Spleen (tissue), 11 donors: ENCODE data around the gene COTL1. TPM values are rescaled to one million over a fixed set of nuclear protein-coding genes. Genes with fewer than 3 reads are reported as not detected.

Experiments used
- DNase-seq: peaks from one replicate; pipeline ENCODE4 v3.0.0-alpha.2; 2020
- H3K27ac ChIP-seq, 8 donors: fragments of 200-600 bp; sonication (generic) in 7 of 8; 1 replicate in 4 of 8; 2 replicates in 4 of 8; pipeline versions ENCODE4 v1.5.0 to v1.8.0; 2016 to 2021; ENCODE audit warnings: inconsistent platforms in 4 of 8, mild to moderate bottlenecking in 4 of 8, moderate library complexity in 1 of 8
- H3K27me3 ChIP-seq, 7 donors: fragments of 200-600 bp; sonication (generic) in 6 of 7; replicated peaks in 1 of 7; 1 replicate in 4 of 7; 2 replicates in 3 of 7; pipeline versions ENCODE4 v1.5.0 to v1.8.0; 2016 to 2021; ENCODE audit warnings: inconsistent platforms in 3 of 7, mild to moderate bottlenecking in 1 of 7
- H3K36me3 ChIP-seq, 6 donors: fragments of 200-600 bp; sonication (generic) in 5 of 6; 1 replicate in 4 of 6; 2 replicates in 2 of 6; pipeline versions ENCODE4 v1.5.0 to v1.8.0; 2016 to 2021; ENCODE audit warnings: inconsistent platforms in 2 of 6
- H3K4me1 ChIP-seq, 6 donors: fragments of 200-600 bp; sonication (generic) in 5 of 6; 1 replicate in 3 of 6; 2 replicates in 3 of 6; pipeline versions ENCODE4 v1.5.0 to v1.8.0; 2016 to 2021; ENCODE audit warnings: inconsistent platforms in 3 of 6
- H3K4me3 ChIP-seq, 8 donors: fragments of 200-600 bp; sonication (generic) in 7 of 8; 1 replicate in 4 of 8; 2 replicates in 4 of 8; pipeline versions ENCODE4 v1.5.0 to v1.8.0; 2016 to 2021; ENCODE audit warnings: inconsistent platforms in 4 of 8, mild to moderate bottlenecking in 4 of 8, moderate library complexity in 2 of 8
- H3K9me3 ChIP-seq, 8 donors: fragments of 200-600 bp; sonication (generic) in 7 of 8; 1 replicate in 4 of 8; 2 replicates in 4 of 8; pipeline versions ENCODE4 v1.5.0 to v1.8.0; 2016 to 2021; ENCODE audit warnings: inconsistent platforms in 4 of 8
- POLR2A ChIP-seq, 3 donors: fragments of 450-650 bp; IDR thresholded peaks; one replicate each; pipeline ENCODE4 v1.5.1; 2017; ENCODE audit warnings: antibody characterized with exemption in 3 of 3, mild to moderate bottlenecking in 1 of 3
- POLR2AphosphoS5 ChIP-seq, 3 donors: sonication (generic); formaldehyde crosslinking; IDR thresholded peaks; one replicate each; pipeline ENCODE4 v1.5.1; 2017; ENCODE audit warnings: antibody characterized with exemption in 3 of 3
- WGBS, 5 donors: extraction: QIAGEN DNeasy Blood & Tissue Kit in 3 of 5; methylation state at CpG; one replicate each; pipeline versions ENCODE4 v1.1.5 to v1.1.7; 2013 to 2018; 5-methylcytosine and 5-hydroxymethylcytosine counted together
- intact Hi-C: fragments of 100-400 bp; cut with DNase I; formaldehyde crosslinking; loops from one replicate; pipeline ENCODE4 v1.15.0; 2023; ENCODE audit warnings: low total_unique reads
- polyA plus RNA-seq, 3 donors: library from polyadenylated mRNA; stranded (reverse); fragments of 200-250 nt; gene quantifications; one replicate each; pipeline ENCODE4 v1.2.1, GENCODE V29; 2013
- total RNA-seq, 7 donors: library from RNA; depleted of rRNA in 3 of 7; stranded (reverse); fragments of >200 nt in 3 of 7; fragmentation: NEBNext Ultra II Directional in 4 of 7; extraction: Animal tissue kit (Norgen Biotek cat#: 25700) in 4 of 7; gene quantifications; one replicate each; pipeline versions ENCODE4 v1.1.0 to v1.2.1, GENCODE V29; 2016 to 2021
- TF ChIP-seq, protein P1 (sequence below), 11 experiments: fragments of 200-600 bp in 7 of 11; fragments of 450-650 bp in 4 of 11; sonication (generic) in 4 of 11; IDR thresholded peaks in 8 of 11; conservative IDR thresholded peaks in 3 of 11; 1 replicate in 7 of 11; 2 replicates in 4 of 11; pipeline versions ENCODE4 v1.4.0 to v1.8.0; 2016 to 2021; ENCODE audit warnings: antibody characterized with exemption in 11 of 11, inconsistent platforms in 4 of 11, mild to moderate bottlenecking in 1 of 11
- donor health status: healthy with polysubstance abuse.
- donor health status: DM: no; HTN: no; CAD: no; lungs with moderate emphysema.
- donor health status: DM: no; HTN: no; CAD: no.
- donor health status: Bipolar disorder and iron deficiency.
- donor health status: healthy.
- donor health status: DM: no; HTN: no; CAD: no.
- donor health status: DM: yes; HTN: yes; CAD: no.

Gene COTL1
- total and polyA plus RNA-seq, 10 donors = 284 to 655 (median 397) TPM

DNA sequence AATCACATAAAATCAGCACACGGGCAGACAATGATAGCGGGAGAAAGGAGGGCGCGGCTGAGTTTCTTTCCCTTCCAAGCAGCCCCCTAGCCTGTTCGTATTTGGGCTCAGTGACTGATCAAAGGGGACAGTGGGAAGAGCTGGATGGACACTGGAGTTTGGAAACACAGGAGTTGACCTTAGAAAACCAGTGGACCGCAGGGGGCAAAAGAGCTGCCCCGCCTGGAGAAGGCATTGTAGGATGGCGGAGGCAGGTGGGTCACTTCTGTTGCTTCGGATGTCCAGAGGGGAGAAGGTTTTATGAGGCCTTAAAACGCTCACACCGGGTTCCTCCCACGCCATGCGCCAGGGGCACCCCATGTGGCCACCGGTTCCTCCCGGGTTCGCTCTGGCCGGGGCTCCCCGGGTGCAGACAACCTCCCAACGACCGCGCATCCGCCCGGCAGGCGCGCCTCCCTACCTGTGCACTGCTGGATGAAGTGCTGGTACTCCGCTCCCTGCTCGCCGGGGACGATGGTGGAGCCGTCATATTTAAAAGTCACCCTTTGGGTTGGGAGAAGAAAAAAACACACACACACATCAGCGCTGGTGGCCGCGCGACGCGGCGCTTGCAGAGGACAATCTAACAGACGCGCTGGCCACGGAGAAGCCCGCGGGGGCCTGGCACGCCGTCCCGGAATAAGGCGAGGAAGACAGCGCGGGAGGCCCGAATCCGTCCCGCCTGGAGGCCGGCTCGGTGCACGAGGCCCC lies 662 bp downstream of the COTL1 start:
- peak in 1 of 3 donors; percentile 52 for TF ChIP-seq POLR2AphosphoS5 (IDR thresholded peaks at IDR 0.05)
- TF ChIP-seq, protein P1, sequence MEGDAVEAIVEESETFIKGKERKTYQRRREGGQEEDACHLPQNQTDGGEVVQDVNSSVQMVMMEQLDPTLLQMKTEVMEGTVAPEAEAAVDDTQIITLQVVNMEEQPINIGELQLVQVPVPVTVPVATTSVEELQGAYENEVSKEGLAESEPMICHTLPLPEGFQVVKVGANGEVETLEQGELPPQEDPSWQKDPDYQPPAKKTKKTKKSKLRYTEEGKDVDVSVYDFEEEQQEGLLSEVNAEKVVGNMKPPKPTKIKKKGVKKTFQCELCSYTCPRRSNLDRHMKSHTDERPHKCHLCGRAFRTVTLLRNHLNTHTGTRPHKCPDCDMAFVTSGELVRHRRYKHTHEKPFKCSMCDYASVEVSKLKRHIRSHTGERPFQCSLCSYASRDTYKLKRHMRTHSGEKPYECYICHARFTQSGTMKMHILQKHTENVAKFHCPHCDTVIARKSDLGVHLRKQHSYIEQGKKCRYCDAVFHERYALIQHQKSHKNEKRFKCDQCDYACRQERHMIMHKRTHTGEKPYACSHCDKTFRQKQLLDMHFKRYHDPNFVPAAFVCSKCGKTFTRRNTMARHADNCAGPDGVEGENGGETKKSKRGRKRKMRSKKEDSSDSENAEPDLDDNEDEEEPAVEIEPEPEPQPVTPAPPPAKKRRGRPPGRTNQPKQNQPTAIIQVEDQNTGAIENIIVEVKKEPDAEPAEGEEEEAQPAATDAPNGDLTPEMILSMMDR (IDR thresholded peaks at IDR 0.05 in 8 of 11, conservative IDR thresholded peaks at IDR 0.05 in 3 of 11) = no peak
- Histone ChIP-seq H3K27ac (peak overlapping the region; percentile 87 to 95 (median 91)), H3K27me3 (no peaks in the 10 kb centered on the region), H3K4me3 (peak overlapping the region; percentile 74 to 100 (median 96)), H3K9me3 (no peaks in the 10 kb centered on the region), H3K4me1 (peaks cover 26 to 93% (median 58%) of the 10 kb centered on the region in 6 donors), H3K36me3 (peaks cover 0 to 42% (median 5%) of the 10 kb centered on the region in 6 donors)
- peak; percentile 93 for DNase-seq
- intact Hi-C loops = loop anchor here (10.0 kb wide), 1 partner anchor 62 kb away; no protein-coding TSS in a partner anchor
- 2 to 12% (median 2%) methylated on average over 12 to 54 of the region's 54 CpGs for WGBS, 5 donors

DNA sequence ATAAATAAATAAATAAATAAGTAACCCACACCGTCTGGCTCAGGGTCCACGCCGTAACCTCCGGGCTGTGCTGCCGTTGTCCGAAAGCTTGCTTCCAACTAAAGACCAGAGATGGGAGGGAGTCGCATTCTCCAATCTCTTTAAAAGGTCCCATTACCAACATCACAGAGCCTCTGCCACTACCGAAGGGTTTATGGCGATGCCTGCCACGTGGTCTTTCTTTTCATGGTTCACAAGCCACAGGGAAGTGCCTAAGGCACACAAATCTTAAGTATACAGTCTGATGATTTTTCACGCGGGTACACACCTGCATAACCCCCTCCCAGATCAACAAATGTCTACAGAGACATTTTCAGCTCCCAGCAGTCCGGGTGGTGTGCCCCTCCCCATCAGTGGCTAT lies 1.4 kb downstream of the COTL1 start:
- 13 to 35% (median 31%) methylated on average over 12 to 13 of the region's 13 CpGs for WGBS, 5 donors
- H3K27ac ChIP-seq = peak overlapping the region in 7 of 8 donors; percentile 87 to 95 (median 92)
- peak; percentile 70 for DNase-seq

DNA sequence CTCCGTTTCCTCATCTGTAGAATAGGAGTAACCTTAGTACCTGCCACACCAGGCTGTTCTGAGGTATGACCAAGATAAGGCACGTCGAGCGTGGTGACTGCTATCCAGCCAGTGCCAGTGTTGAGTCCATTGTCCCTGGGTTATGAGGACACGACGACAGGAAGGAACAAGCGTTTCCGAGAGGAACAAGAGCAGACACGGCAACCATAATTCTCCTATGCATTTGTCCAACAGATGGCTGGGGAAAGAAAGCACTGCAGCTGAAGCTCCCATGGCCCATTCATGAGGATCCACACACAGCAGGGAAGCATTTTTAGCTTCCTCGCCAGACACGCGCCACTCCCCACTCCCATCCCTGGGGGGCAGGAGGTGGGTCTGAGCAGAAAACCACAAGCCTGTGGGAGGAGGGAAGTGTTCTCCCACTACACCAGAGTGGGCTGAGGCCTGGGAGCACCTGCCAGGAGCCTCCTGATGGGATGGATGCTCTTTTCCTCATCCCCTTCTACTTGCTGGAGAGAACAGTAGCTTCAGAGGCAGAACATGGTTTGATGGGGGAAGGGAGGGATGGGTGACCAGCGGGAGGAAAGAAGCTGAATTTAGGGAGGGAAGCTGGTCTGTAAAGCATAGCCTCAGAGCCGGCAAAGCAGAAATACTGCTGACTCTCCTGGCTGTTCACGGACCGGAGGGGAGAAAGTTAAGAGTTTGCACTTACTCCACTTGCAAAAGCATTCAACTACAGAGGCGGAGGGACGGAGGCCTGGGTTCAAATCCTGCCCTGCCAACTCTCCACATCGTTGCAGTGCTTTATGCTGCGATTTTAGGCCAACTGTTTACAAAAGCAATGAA lies 2.7 kb downstream of the COTL1 start:
- 49 to 66% (median 56%) methylated on average over 20 of the region's 20 CpGs for WGBS, 5 donors
- Histone ChIP-seq H3K36me3 (peaks cover 0 to 63% (median 7%) of the 10 kb centered on the region in 6 donors), H3K4me1 (peaks cover 47 to 95% (median 74%) of the 10 kb centered on the region in 6 donors), H3K9me3 (peaks cover 0 to 6% (median 1%) of the 10 kb centered on the region in 8 donors), H3K27ac (peak overlapping the region; percentile 6 to 95 (median 66)), H3K4me3 (peak overlapping the region; percentile 5 to 100 (median 94)), H3K27me3 (no peaks in the 10 kb centered on the region)
- intact Hi-C loops = loop anchor here (10.0 kb wide), 1 partner anchor 60 kb away; no protein-coding TSS in a partner anchor
- DNase-seq = no peak
- peak in 2 of 3 donors; percentile 44 to 76 for TF ChIP-seq POLR2AphosphoS5 (IDR thresholded peaks at IDR 0.05)
- no peak for TF ChIP-seq POLR2A (IDR thresholded peaks at IDR 0.05)

More for the DNA sequence above, 1.4 kb downstream of the COTL1 start:
- Histone ChIP-seq H3K36me3 (peaks cover 0 to 49% (median 5%) of the 10 kb centered on the region in 6 donors), H3K27me3 (no peaks in the 10 kb centered on the region), H3K4me1 (peaks cover 33 to 93% (median 62%) of the 10 kb centered on the region in 6 donors), H3K9me3 (no peaks in the 10 kb centered on the region), H3K4me3 (peak overlapping the region; percentile 74 to 100 (median 96))
- TF ChIP-seq POLR2A (IDR thresholded peaks at IDR 0.05) = peak in 1 of 3 donors; percentile 8
- TF ChIP-seq POLR2AphosphoS5 (IDR thresholded peaks at IDR 0.05) = no peak
- intact Hi-C loops = loop anchor here (10.0 kb wide), 1 partner anchor 62 kb away; no protein-coding TSS in a partner anchor

GRCh38 chr16:84614623-84614967 lies 3.3 kb downstream of the COTL1 start:
- H3K4me3 ChIP-seq = peak overlapping the region; percentile 5 to 100 (median 94)
- 61 to 76% (median 70%) methylated on average over 3 of the region's 3 CpGs for WGBS, 5 donors
- H3K4me1 ChIP-seq = peaks cover 51 to 95% (median 77%) of the 10 kb centered on the region in 6 donors
- peaks cover 0 to 67% (median 9%) of the 10 kb centered on the region in 6 donors for H3K36me3 ChIP-seq
- no peak for DNase-seq
- H3K9me3 ChIP-seq = peaks cover 0 to 7% (median 3%) of the 10 kb centered on the region in 8 donors
- intact Hi-C loops = loop anchor here (10.0 kb wide), 1 partner anchor 60 kb away; no protein-coding TSS in a partner anchor
- TF ChIP-seq POLR2AphosphoS5 (IDR thresholded peaks at IDR 0.05) (no peak), POLR2A (IDR thresholded peaks at IDR 0.05) (no peak)
- TF ChIP-seq, protein P1 (IDR thresholded peaks at IDR 0.05 in 8 of 11, conservative IDR thresholded peaks at IDR 0.05 in 3 of 11) = no peak
- peak overlapping the region; percentile 6 to 95 (median 66) for H3K27ac ChIP-seq
- H3K27me3 ChIP-seq = no peaks in the 10 kb centered on the region
